ENCODE data around the gene NEAT1.

The NEAT1 gene

DNA sequence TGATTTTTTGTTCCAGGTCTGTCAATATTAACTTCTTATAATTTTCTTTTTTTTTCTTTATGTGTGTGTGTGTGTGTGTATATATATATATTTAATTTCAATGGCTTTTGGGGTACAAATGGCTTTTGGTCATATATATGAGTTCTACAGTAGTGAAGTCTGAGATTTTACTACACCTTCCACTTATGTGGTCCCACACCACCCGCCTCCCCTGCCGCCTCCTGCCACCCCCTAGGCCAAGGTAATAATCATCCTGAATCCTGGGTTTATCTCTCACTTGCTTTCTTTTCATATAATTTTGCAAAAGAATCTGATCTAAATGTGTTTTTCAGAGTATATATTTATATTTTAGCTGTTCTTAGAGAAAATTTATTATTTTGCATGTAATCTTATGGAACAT, 11.1 kb downstream of the NEAT1 start:
- DNase-seq (ENCODE audit: low read depth, low spot score), result no peak

DNA sequence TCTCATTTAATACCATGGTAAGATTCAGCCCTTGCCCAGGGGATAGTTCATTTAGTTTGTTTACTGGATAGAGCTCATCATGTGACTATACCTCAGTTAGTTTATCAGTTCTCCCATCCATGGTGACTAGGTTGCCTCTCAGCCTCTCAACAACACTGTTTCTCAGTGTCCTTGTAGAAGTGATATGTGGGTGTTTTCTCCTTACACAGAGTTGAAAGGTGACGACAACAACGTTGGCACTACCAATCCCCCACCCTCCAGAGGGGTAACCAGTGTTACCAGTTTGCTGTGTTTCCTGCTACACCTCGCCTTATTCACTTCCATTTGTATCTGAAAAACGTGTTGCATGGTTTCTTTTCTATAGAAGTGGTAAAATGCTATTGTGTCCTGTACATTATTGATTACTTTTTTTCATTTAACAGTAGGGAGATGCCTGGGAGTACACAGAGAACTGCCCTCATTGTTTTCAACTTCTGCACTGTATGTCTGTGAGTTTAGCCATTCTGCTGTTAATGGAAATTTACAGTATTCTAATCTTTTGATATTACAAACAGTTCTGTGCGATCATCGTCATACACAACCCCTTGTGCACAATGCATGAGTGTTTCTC, 11.6 kb downstream of the NEAT1 start:
- no peak for DNase-seq (ENCODE audit: low read depth, low spot score)

DNA sequence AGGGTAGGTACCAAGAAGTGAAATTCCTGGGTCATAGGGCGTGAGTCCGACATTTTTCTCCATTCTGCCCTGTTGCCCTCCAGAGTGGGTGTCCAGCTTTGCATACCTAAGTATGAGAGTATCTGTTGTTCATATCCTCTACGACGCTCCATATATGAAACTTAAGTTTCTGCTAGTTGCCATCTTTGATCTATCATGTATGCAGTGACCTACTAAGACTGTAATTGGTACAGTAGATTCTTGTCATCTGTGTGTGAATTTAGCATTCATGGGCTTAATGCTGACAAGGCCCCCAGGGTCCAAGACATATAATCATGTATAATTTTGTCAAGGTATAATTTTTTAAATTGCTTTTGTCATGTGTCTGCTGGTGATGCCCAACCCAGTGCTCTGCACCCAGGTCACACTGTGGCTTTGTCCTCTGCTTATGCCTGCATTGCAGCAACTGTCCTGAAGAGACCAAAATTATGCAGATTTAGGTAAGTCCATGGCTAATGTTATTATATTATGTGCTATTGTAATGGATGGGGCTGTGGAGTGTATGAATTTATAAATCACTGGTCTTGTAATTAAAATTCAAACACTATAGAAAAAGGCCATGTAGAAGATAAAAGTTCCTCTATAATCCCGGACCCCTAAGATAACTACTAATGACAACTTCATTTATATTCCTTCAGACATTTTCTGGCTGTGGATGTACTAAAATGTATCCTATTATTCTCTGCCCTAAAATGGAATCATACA, 12.2 kb downstream of the NEAT1 start:
- DNase-seq (ENCODE audit: low read depth, low spot score), result no peak

DNA sequence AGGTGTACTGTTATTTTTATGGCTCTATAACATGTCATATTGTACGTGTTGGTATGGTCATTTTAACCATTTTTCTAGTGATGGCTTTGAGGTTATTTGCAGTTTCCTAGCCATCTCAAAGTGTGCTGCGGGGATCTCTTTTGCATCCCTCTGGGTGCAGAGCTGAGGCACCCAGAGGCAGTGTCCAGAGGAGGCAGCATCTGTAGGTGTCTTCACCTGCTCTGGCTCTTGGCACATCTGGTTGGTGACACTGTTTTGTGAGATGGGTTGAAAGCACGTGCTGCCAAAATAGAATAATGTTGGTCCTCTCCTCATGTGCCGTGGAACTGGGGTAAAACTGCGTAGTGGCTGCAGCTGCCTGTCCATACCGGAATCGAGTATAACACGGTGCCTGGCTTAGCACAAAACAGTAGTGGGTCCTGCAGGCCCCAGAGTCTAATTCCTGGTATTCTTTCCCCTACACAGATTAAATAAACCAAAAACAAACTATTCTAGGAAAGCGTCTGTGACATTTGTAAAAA, 12.9 kb downstream of the NEAT1 start:
- DNase-seq (ENCODE audit: low read depth, low spot score), result no peak

DNA sequence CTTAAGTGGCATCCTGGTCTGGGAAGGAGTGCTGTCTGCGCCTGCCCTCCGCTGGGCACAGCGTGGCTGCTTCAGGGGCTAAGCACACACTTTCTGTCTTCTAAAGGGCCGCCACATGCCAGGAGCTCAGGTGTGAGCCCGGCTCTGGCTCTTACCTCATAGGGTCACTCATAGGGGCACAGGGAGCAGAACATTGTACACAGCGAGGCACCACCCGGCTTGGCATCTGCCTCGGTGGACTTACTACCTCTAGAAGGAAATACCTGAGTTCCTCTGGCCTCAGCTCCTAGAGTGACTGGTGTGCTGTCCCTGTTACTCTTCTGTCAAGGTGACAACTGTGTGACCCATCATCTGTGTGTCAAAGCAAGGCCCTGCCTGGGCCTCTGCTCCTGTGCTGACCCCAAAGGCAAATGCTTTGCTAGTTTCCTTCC, 13.4 kb downstream of the NEAT1 start:
- no peak for DNase-seq (ENCODE audit: low read depth, low spot score)

DNA sequence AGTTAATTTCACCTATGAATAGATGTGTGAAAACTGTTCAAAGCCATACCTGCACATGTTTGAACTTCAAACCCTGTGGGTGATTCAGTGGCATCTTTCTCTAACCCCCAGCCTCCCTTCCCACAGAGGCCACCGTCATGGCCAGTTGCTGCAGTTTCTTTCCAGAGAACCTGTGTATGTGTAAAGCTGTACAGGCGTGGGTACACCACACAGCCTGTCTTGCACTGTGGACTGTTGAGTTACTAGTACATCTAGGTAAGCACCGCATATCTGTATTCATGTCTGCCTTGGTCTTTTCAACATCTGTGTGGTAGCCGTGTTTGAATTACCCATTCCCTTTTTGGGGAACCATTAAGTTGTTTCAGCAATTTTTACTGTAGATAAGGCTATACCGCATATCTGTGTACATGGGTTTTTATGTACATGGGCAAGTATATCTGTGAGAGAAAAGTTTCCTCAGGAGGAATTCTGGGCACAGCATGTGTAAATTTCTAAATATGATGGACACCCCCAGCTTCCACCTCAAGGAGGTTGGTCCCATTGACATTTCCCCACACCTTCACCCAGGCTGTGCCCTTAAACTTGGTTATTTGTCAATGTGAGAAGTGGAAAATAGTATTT, 13.9 kb downstream of the NEAT1 start:
- no peak for DNase-seq (ENCODE audit: low read depth, low spot score)

DNA sequence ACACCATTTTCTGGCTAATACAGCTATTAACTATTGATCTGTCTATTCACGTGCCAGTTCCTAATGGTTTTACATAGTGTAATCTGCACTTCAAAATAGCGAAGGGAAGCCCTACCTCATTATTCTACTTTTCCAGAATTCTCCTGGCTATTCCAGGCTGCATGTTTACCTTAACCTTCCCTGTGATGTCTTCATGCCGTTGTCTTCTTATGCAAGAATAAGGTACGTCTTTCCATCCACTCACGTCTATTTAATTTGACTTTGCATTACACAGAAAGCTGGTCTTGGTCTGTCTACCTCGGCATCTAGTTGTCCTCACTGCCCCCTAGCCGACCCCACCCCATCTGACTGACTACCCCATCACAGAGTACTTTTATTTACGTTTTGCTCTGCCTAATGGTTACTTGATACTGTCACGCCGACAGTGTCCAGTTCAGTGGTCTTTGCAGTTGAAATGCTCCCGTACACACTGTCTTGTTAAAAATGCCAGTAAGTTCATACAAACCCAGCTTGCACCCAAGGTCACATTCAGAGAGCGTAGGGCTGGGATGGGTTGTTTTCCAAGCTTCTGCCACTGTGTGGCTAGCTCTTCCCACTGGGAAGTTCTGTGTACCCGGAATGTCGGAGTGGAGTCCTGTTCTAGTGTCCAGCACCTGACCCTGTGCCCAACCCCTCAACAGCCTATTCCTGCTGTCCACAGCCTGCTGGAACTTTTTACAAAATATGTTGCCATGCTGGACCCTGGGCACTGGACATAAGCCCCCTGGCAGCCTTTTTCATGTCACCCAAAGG, 15.0 kb downstream of the NEAT1 start:
- DNase-seq (ENCODE audit: low read depth, low spot score), result no peak

DNA sequence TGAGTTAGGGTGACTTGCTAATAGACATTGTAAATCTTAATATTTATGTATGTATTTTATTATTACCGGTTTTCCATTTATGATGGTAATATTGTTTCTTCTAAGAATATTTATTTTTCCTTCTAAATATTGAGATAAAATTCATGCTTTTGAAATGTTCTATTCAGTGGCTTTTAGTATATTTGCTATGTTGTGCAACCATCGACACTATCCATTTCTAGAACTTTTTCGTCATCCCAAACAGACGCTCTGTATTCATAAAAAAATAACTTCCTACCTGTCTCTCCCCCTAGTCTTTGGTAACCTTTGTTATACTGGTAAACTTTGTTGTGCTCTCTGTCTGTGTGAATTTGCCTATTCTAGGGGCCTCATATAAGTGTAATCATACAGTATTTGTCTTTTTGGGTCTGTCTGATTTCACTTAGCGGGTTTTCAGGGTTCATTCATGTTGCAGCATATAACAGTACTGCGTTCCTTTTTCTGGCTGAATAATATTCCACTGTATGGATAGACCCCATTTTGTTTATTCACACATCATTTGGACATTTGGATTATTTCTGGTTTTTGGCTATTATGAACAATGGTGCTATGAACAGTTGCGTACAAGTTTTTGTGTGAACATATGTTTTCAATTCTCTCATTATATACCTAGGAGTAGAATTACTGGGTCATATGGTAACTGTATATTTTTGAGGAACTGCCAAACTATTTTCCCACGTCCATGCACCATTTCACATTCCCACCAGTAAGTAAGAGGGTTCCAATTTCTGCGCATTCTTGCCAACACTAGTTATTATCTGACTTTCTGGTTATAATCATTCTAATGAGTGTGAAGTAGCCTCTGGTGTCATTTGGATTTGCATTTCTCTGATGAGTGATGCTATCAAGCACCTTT, 15.9 kb downstream of the NEAT1 start:
- DNase-seq (ENCODE audit: low read depth, low spot score), result no peak

DNA sequence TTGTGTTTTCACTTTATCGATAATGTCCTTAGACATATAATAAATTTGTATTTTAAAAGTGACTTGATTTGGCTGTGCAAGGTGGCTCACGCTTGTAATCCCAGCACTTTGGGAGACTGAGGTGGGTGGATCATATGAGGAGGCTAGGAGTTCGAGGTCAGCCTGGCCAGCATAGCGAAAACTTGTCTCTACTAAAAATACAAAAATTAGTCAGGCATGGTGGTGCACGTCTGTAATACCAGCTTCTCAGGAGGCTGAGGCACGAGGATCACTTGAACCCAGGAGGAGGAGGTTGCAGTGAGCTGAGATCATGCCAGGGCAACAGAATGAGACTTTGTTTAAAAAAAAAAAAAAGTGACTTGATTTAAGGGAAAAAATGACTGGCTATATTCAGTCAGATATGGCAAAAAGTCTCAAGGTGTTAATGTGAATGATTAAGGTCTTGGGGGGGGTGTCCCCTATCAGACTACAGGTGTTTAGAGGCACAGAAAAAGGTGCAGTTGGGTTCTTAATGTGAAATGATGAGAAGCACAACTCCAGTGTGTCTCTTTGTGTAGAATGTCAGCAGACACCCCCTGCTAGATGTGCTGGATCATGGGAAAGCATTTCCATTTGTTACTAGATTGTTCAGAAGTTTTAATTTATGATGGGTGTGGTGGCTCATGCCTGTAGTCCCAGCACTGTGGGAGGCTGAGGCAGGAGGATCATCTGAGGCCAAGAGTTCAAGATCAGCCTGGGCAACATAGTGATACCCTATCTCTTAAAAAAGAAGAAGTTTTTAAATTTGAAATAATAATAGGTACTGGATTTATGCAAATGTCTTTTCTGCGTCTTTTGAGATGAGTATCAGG, 17.0 kb downstream of the NEAT1 start:
- DNase-seq (ENCODE audit: low read depth, low spot score), result no peak

DNA sequence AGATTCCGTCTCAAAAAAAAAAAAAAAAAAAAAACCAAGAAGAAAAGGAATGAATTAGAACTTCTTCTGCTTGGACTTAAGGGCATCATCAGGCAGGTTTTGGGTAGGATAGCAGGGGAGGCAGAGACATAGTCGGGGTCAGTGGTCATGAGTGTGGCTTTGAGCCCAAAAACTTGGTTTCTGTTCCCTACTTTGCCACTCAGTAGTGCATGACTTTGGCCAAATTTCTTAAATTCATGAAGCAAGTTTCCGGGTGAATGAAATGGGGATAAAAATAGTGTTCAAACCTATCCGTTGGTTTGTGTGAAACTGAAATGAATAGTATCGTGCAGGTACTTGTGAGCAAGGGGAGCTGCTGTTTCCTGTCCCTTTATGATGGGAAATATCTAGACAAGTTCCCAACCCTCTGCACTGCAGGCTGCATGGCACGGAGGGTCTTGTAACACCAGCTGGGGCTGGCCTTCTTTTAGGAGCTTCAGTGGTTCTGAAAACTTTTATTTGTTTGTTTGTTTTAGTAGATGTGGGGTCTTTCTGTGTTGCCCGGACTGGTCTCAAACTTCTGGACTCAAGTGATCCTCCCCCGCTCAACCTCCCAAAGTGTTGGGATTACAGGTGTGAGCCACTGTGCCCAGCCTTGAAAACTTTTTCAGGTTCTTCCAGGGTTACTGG, 18.4 kb downstream of the NEAT1 start:
- DNase-seq (ENCODE audit: low read depth, low spot score), result no peak

DNA sequence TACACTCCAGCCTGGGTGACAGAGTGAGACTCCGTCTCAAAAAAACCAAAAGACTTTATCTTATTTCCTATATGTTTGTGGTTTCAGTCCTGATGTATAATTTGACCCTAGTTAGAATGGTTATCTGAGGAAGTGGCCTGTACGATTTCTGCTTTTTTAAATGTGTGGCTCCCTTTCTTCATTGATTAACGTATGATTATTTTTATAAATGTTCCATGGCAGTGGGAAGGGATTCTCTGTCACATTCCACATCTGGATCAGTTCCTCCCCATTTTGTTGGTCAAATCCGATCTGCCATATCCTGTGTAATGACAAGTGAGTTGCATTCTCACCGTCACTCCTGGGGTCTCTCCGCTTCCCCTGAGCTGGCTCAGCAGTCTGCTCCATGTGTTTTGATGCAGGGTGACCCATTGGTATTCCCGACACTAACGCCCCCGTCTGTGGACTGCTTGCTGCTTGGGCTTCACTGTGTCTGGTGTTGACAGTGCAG, 20.3 kb downstream of the NEAT1 start:
- DNase-seq (ENCODE audit: low read depth, low spot score), result no peak

DNA sequence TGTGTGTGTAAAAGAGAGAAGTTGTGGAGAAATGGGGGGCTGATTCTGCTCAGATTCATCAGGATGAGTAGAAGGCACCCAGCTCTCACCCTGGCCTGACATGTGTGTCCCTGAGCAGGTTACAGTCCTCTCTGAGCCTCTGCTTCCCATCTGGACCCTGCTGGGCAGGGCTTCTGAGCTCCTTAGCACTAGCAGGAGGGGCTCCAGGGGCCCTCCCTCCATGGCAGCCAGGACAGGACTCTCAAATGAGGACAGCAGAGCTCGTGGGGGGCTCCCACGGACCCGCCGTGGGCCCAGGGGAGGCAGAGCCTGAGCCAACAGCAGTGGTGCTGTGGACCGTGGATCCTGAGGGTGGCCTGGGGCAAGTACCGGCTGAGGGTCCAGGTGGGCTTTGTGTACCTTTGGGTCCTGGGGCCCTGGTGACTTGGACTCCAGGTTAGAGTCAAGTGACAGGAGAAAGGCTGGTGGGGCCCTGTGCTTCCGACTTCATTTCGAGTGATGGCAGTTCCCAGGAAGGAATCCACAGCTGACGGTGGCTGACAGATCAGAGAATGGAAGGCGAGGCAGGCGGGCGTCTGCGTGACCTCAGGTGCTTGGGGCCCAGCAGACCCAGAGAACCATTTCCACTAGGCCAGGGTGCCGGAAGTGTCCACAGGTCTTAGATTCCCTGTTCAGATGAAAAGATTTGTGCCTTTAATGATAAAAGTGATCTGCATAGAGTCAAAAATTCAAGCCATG, 21.9 kb downstream of the NEAT1 start:
- no peak for DNase-seq (ENCODE audit: low read depth, low spot score)

DNA sequence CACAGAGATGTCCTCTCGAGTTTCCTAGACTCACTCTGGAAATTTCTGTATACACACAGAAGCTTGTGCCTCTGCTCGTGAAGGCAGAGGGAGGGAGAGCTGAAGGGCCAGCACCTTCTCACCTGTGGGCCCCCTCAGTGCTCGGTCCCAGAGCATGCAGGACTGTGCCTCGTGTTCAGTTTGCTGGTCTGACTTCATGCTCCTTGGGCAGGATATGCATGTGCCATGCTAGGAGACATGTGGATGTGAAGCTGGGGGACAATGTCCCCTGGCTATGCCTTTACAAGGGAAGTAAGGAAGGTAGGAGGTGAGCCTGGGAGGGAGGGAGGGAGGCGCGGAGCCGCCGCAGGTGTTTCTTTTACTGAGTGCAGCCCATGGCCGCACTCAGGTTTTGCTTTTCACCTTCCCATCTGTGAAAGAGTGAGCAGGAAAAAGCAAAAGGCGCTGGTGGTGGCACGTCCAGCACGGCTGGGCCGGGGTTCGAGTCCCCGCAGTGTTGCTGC, 22.6 kb downstream of the NEAT1 start:
- DNase-seq (ENCODE audit: low read depth, low spot score), result no peak

DNA sequence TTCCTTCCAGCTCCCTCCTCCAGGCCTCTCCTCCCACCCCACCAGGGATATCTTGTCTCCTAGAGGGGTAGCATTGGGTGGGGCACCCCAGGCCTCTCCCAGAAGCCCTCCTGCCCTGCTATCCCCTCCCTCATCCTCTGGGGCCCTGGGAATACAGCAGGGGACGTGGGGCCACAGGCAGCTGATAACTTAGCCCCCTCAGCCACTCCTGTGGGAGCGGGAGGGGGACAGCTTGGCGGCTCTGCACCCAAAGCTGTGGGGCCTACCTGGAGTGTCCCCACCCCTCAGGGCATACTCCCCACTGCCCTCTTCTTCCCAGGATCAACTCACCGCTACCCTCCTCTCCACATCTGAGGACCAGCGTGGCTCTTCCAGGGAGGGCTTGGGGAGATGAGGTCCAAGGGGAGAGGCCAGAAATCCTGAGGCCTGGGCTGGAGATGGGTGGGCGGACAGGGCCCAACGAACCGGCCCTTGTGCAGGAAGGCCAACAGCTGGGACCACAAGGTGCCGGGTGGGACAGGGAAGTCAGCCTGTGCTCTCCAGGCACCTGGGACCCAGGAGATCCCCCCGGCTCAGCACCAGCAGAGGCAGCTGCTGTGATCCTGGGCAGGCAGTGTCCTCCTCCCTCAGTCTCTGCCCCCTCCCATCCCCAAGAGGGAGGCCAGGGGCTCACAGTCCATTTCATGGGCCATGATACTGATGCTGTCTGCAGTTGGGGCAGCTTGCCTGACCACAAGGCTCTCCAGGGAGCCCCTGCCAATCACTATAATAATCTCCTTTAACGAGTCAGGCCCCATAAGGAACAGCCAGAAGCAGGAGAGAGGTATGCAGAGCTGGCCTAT, 23.2 kb downstream of the NEAT1 start:
- no peak for DNase-seq (ENCODE audit: low read depth, low spot score)

DNA sequence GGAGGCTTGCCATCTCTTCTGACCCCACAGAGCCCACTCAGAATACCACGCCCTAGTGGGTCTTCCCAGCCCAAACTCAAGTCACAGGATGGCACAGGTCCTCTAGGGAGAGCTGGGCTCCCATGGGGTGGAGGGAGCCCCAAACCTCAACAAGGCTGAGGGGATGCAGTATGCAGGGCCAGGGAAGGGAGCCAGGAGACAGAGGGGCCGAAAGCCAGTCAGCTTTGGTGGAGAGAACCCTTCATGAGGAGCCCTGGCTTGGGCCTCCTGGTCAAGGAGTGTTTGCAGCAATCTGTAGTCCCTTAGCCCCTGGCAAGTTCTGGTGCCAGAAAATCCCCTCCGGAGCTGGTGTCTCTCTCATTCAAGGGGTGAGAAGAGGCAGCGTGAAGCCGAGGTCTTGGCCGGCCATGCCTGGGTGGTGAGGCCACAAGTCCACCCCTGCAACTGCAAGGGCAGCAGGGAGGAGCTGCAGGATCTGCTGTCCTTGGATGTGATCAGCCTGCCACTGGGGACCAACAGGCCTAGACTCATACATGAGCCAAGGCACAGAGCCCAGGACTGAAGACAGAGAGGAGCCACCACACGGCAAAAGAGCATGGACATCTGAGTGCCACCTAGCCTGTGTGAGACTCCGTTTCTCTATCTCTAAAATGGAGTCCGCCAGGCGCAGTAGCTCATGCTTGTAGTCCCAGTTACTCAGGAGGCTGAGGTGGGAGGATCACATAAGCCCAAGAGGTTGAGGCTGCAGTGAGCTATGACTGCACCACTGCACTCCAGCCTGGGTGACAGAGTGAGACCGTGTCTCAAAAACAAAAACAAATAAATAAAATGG, 24.1 kb downstream of the NEAT1 start:
- no peak for DNase-seq (ENCODE audit: low read depth, low spot score)

DNA sequence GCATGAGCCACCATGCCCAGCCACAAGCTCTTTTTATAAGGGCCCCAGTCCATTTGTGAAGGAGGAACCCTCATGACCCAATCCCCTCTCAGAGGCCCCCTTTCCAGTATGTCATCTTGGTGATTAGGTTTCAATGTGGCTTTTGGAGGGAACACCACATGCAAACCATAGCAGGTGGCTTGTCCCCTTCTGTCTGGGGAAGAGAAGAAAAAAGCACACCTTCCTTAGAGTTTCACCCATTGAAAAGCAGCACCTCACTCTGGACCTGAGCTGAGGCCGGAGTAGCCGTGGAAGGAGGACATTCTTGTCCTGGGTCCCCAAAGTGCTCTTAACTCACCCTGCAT, 25.4 kb downstream of the NEAT1 start:
- DNase-seq (ENCODE audit: low read depth, low spot score), result no peak
